AG04449 (cell line): ENCODE data around the gene OR10AD1.

Experiments used
- CTCF ChIA-PET: fragments of 350-600 bp; formaldehyde crosslinking; extraction: SDS; loops from one replicate; lab custom pipeline; 2021; ENCODE audit warnings: antibody characterized with exemption; lab: Yijun Ruan, JAX
- POLR2A ChIA-PET: fragments of 400-600, 350-600 bp; formaldehyde crosslinking; extraction: SDS; loops from one replicate; lab custom pipeline; 2020; ENCODE audit warnings: antibody characterized with exemption, inconsistent platforms; lab: Yijun Ruan, JAX
- DNase-seq: peaks from one replicate; pipeline ENCODE4 v3.0.0-alpha.2; 2010; ENCODE audit warnings: low read depth, low spot score
- H3K4me3 ChIP-seq: 2 replicates; pipeline ENCODE4 v1.5.1; 2011; ENCODE audit warnings: low read depth, mild to moderate bottlenecking, control low read depth, low read length
- TF ChIP-seq, protein P1 (sequence below): IDR thresholded peaks from one replicate; pipeline ENCODE4 v1.5.1; 2011; ENCODE audit warnings: mild to moderate bottlenecking, moderate library complexity, low read length, control low read depth, inconsistent platforms; ENCODE audit not compliant: insufficient read depth; ENCODE audit errors: missing control alignments

OR10AD1 gene

DNA sequence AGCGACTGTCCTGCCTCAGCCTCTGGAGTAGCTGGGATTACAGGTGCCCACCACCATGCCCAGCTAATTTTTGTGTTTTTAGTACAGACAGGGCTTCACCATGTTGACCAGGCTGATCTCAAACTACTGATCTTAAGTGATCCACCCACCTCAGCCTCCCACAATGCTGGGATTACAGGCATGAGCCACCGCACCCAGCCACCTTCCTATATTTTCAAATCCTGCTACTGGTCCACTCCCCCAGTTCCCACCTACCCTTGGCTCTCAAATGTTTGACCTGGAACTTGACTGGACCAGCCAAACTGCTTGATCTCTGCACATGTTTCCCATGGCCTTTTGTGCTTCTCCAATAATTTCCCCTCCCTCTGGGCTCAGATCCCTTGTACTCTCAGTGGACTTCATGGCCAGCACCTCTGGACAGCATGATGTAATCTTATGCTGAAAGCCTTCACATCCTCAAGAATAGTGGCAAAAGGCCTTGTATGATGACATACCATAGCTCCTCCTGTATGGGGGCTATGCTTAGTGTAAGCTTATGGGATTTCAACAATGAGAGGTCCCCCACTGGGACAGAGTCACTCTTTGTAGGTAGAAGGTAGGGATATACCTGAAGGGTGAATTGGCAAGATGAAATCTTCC, 22.1 kb downstream of the OR10AD1 start:
- ChIA-PET CTCF (interaction anchor here (0.9 to 9.5 kb wide), 3 partner anchors 12 to 217 kb away, joined by 4 to 77 read pairs (median 5); partner anchors contain the start of gene TMEM106C), POLR2A (no interaction called here)
- no peak overlapping the region for H3K4me3 ChIP-seq
- TF ChIP-seq, protein P1, sequence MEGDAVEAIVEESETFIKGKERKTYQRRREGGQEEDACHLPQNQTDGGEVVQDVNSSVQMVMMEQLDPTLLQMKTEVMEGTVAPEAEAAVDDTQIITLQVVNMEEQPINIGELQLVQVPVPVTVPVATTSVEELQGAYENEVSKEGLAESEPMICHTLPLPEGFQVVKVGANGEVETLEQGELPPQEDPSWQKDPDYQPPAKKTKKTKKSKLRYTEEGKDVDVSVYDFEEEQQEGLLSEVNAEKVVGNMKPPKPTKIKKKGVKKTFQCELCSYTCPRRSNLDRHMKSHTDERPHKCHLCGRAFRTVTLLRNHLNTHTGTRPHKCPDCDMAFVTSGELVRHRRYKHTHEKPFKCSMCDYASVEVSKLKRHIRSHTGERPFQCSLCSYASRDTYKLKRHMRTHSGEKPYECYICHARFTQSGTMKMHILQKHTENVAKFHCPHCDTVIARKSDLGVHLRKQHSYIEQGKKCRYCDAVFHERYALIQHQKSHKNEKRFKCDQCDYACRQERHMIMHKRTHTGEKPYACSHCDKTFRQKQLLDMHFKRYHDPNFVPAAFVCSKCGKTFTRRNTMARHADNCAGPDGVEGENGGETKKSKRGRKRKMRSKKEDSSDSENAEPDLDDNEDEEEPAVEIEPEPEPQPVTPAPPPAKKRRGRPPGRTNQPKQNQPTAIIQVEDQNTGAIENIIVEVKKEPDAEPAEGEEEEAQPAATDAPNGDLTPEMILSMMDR, result no peak
- no peak for DNase-seq

DNA sequence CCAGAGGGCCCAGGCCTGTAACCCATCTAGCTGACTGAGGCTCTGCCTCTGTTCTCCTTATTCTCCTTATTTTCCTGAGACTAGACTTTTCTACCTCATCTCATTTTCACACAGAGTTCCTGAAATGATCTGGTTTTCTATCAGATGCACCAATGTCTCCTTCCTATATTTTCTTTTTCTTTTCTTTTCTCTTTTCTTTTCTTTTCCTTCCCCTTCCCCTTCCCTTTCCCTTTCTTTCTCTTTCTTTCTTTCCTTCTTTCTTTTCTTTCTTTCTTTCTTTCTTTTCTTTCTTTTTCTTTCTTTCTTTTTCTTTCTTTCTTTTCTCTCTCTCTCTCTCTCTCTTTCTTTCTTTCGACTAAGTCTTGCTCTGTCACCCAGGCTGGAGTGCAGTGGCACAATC, 22.7 kb downstream of the OR10AD1 start:
- ChIA-PET POLR2A (no interaction called here), CTCF (interaction anchor here (0.8 to 9.5 kb wide), 4 partner anchors 8 to 96 kb away, joined by 3 to 77 read pairs (median 3); no protein-coding TSS in a partner anchor)
- no peak for DNase-seq
- TF ChIP-seq, protein P1, result no peak
- H3K4me3 ChIP-seq, result no peak overlapping the region

DNA sequence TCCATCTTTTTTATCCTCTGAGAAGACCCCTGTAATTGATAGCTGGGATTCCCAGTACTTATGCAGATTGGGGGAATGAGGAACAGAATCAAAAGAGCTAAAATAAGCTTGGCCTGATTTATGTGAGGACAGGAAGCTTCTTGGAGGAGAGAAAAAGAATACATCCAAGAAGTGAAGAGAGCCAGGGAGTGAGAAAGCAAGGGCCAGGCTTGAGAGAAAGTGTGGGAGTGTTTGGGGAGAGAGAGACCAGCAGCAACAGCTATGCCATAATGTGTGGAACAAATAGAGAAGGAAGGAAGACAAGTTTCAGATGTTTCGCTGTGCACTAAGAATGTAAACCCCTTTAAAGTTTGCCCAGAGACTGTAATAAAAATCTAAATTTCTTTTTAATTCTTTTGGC, 23.6 kb downstream of the OR10AD1 start:
- TF ChIP-seq, protein P1, result no peak
- no peak overlapping the region for H3K4me3 ChIP-seq
- ChIA-PET CTCF (interaction anchor here (0.8 to 9.5 kb wide), 7 partner anchors 9 to 216 kb away, joined by 3 to 77 read pairs (median 3); partner anchors contain the start of gene TMEM106C), POLR2A (no interaction called here)
- DNase-seq, result no peak

DNA sequence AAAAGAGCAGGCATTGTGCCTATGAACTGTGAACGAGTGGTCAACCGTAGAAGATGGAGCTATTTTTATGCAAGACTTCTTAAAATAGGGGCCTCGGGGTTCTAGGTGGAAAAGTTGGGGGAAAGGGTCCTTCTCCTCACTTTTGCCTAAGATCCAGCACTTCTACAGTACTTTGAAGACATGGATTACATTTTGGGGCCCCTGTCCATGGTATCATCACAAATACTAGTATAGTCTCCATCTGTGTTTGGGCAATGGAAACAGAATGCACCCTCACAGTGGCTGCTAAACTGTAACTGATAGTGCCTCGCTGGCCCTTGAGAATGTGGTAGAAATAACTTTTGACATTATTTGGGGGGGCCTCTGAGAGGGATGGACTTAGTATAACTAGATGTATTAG, 25.1 kb downstream of the OR10AD1 start:
- ChIA-PET POLR2A (no interaction called here), CTCF (interaction anchor here (1.5 to 9.5 kb wide), 3 partner anchors 12 to 19 kb away, joined by 7 to 77 read pairs (median 23); no protein-coding TSS in a partner anchor)
- DNase-seq, result no peak
- TF ChIP-seq, protein P1, result no peak
- H3K4me3 ChIP-seq, result no peak overlapping the region

DNA sequence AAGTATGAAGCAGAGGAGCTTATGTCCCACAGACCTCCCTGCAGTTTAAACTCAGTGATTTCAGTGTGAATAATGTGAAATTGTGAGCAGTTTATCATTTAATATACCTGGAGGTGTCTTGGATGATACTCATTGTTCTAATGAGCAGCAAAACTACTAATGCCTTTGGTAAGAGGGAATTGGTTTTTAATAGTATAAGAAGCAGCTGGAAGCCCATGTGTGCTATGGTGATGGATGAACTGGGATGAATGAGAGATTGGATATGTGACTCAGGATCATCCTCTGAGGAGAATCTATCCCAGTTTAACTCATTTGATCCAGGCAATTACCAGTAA, 26.7 kb downstream of the OR10AD1 start:
- DNase-seq, result no peak
- POLR2A ChIA-PET, result no interaction called here
- TF ChIP-seq, protein P1, result no peak
- no peak overlapping the region for H3K4me3 ChIP-seq
- CTCF ChIA-PET, result interaction anchor here (0.6 to 9.5 kb wide), 7 partner anchors 9 to 21 kb away, joined by 3 to 77 read pairs (median 5); no protein-coding TSS in a partner anchor

DNA sequence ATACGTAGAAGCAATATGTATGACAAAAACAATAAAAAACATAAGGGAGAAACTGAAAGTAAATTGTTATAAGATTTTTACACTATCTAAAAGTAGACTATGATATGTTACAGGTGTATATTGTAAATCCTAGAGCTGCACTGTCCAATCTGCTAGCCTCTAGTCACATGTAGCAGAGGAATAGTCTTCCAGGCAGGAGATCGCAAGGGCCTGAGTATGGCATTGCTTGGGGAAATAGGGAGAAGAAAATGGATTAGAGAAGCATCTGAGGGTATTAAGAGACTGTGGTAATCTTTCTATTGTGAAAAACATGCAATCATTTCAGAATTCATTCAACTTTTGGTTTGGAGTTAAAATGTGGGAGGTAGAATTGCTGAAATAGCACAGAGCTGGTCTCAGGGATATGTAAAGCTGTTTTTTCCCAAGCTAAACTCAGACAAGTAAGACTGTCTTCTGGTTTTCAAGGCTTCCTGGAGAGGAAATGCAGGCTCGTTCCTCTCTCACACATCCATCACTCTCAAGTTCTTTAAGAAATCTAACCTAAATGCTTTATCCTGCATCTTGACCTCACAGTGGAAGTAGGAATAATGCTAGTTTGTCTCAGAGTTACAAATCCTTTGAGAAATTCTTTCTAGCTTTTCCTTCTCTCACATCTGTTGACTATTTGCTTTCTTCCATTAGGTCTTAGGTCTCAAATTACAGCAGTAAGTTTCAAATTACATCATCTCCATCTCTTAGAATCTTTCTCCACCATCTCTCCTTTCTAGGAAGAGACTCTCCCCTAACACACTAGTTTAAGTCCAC, 27.3 kb downstream of the OR10AD1 start:
- DNase-seq, result no peak
- ChIA-PET POLR2A (no interaction called here), CTCF (interaction anchor here (1.0 to 9.5 kb wide), 7 partner anchors 10 to 213 kb away, joined by 3 to 77 read pairs (median 5); partner anchors contain the start of genes ASB8 and TMEM106C)
- TF ChIP-seq, protein P1, result no peak
- H3K4me3 ChIP-seq, result no peak overlapping the region
